ENCODE measurements around the gene CCDC201.

CCDC201 gene

GRCh38 chr7:45909561-45909960 lies 36.7 kb upstream of the CCDC201 start:
- no peaks in the 10 kb centered on the region for H3K4me1 Mint-ChIP-seq (ENCODE audit: low read depth)
- no peak overlapping the region for H3K4me3 Mint-ChIP-seq
- H3K27ac Mint-ChIP-seq: no peak overlapping the region
- peaks cover 8% of the 10 kb centered on the region for H3K27me3 Mint-ChIP-seq (ENCODE audit: low read depth)
- no peaks in the 10 kb centered on the region for H3K9me3 Mint-ChIP-seq
- H3K36me3 Mint-ChIP-seq (ENCODE audit: low read depth): no peaks in the 10 kb centered on the region

- no peaks in the 10 kb centered on the region for H3K4me1 Mint-ChIP-seq (ENCODE audit: low read depth)
- H3K36me3 Mint-ChIP-seq (ENCODE audit: low read depth): no peaks in the 10 kb centered on the region
- H3K9me3 Mint-ChIP-seq: no peaks in the 10 kb centered on the region
- H3K27ac Mint-ChIP-seq: no peak overlapping the region
- H3K27me3 Mint-ChIP-seq (ENCODE audit: low read depth): no peaks in the 10 kb centered on the region
- no peak overlapping the region for H3K4me3 Mint-ChIP-seq
These were observed 29.9 kb upstream of the CCDC201 start for GRCh38 chr7:45902820-45903219.

- peaks cover 3% of the 10 kb centered on the region for H3K27me3 Mint-ChIP-seq (ENCODE audit: low read depth)
- H3K36me3 Mint-ChIP-seq (ENCODE audit: low read depth): no peaks in the 10 kb centered on the region
- H3K4me1 Mint-ChIP-seq (ENCODE audit: low read depth): no peaks in the 10 kb centered on the region
- no peak overlapping the region for H3K4me3 Mint-ChIP-seq
- no peaks in the 10 kb centered on the region for H3K9me3 Mint-ChIP-seq
- no peak overlapping the region for H3K27ac Mint-ChIP-seq
These were observed 28.7 kb upstream of the CCDC201 start for GRCh38 chr7:45901566-45901965.

GRCh38 chr7:45898222-45898621 lies 25.3 kb upstream of the CCDC201 start:
- Mint-ChIP-seq H3K27me3 (ENCODE audit: low read depth) (peaks cover 9% of the 10 kb centered on the region), H3K4me3 (no peak overlapping the region), H3K9me3 (no peaks in the 10 kb centered on the region), H3K36me3 (ENCODE audit: low read depth) (no peaks in the 10 kb centered on the region), H3K4me1 (ENCODE audit: low read depth) (no peaks in the 10 kb centered on the region), H3K27ac (no peak overlapping the region)

- H3K9me3 Mint-ChIP-seq: no peaks in the 10 kb centered on the region
- no peak overlapping the region for H3K27ac Mint-ChIP-seq
- no peaks in the 10 kb centered on the region for H3K36me3 Mint-ChIP-seq (ENCODE audit: low read depth)
These were observed 24.3 kb upstream of the CCDC201 start for GRCh38 chr7:45897042-45897690.

GRCh38 chr7:45894665-45895062 lies 21.8 kb upstream of the CCDC201 start:
- Mint-ChIP-seq H3K9me3 (no peaks in the 10 kb centered on the region), H3K4me1 (ENCODE audit: low read depth) (no peaks in the 10 kb centered on the region), H3K36me3 (ENCODE audit: low read depth) (no peaks in the 10 kb centered on the region), H3K4me3 (no peak overlapping the region), H3K27ac (no peak overlapping the region), H3K27me3 (ENCODE audit: low read depth) (peaks cover 27% of the 10 kb centered on the region)

More at GRCh38 chr7:45897042-45897690, 24.3 kb upstream of the CCDC201 start:
- Mint-ChIP-seq H3K27me3 (ENCODE audit: low read depth) (peaks cover 9% of the 10 kb centered on the region), H3K4me3 (no peak overlapping the region), H3K4me1 (ENCODE audit: low read depth) (no peaks in the 10 kb centered on the region)

- Mint-ChIP-seq H3K4me1 (ENCODE audit: low read depth) (no peaks in the 10 kb centered on the region), H3K27me3 (ENCODE audit: low read depth) (peaks cover 32% of the 10 kb centered on the region), H3K27ac (no peak overlapping the region), H3K9me3 (no peaks in the 10 kb centered on the region), H3K4me3 (no peak overlapping the region), H3K36me3 (ENCODE audit: low read depth) (no peaks in the 10 kb centered on the region)
These were observed 21.2 kb upstream of the CCDC201 start for GRCh38 chr7:45893996-45894664.

- Mint-ChIP-seq H3K4me3 (no peak overlapping the region), H3K36me3 (ENCODE audit: low read depth) (no peaks in the 10 kb centered on the region), H3K27ac (no peak overlapping the region), H3K4me1 (ENCODE audit: low read depth) (no peaks in the 10 kb centered on the region), H3K27me3 (ENCODE audit: low read depth) (peaks cover 35% of the 10 kb centered on the region), H3K9me3 (no peaks in the 10 kb centered on the region)
These were observed 20.6 kb upstream of the CCDC201 start for GRCh38 chr7:45893374-45893995.

- no peaks in the 10 kb centered on the region for H3K9me3 Mint-ChIP-seq
- peaks cover 44% of the 10 kb centered on the region for H3K27me3 Mint-ChIP-seq (ENCODE audit: low read depth)
- H3K27ac Mint-ChIP-seq: no peak overlapping the region
- no peaks in the 10 kb centered on the region for H3K36me3 Mint-ChIP-seq (ENCODE audit: low read depth)
- H3K4me1 Mint-ChIP-seq (ENCODE audit: low read depth): no peaks in the 10 kb centered on the region
- H3K4me3 Mint-ChIP-seq: no peak overlapping the region
These were observed 19.6 kb upstream of the CCDC201 start for GRCh38 chr7:45892407-45893035.

- H3K9me3 Mint-ChIP-seq: no peaks in the 10 kb centered on the region
- no peak overlapping the region for H3K27ac Mint-ChIP-seq
- H3K27me3 Mint-ChIP-seq (ENCODE audit: low read depth): peaks cover 50% of the 10 kb centered on the region
These were observed 18.9 kb upstream of the CCDC201 start for GRCh38 chr7:45891462-45892402.

GRCh38 chr7:45890902-45891461 lies 18.1 kb upstream of the CCDC201 start:
- no peaks in the 10 kb centered on the region for H3K36me3 Mint-ChIP-seq (ENCODE audit: low read depth)
- H3K9me3 Mint-ChIP-seq: no peaks in the 10 kb centered on the region
- peaks cover 44% of the 10 kb centered on the region for H3K27me3 Mint-ChIP-seq (ENCODE audit: low read depth)
- no peak overlapping the region for H3K27ac Mint-ChIP-seq
- H3K4me1 Mint-ChIP-seq (ENCODE audit: low read depth): no peaks in the 10 kb centered on the region
- no peak overlapping the region for H3K4me3 Mint-ChIP-seq

More at GRCh38 chr7:45891462-45892402, 18.9 kb upstream of the CCDC201 start:
- no peak overlapping the region for H3K4me3 Mint-ChIP-seq
- H3K4me1 Mint-ChIP-seq (ENCODE audit: low read depth): no peaks in the 10 kb centered on the region
- no peaks in the 10 kb centered on the region for H3K36me3 Mint-ChIP-seq (ENCODE audit: low read depth)

- H3K36me3 Mint-ChIP-seq (ENCODE audit: low read depth): no peaks in the 10 kb centered on the region
- no peaks in the 10 kb centered on the region for H3K4me1 Mint-ChIP-seq (ENCODE audit: low read depth)
- no peak overlapping the region for H3K27ac Mint-ChIP-seq
- H3K27me3 Mint-ChIP-seq (ENCODE audit: low read depth): peaks cover 43% of the 10 kb centered on the region
- H3K4me3 Mint-ChIP-seq: no peak overlapping the region
- no peaks in the 10 kb centered on the region for H3K9me3 Mint-ChIP-seq
These were observed 17.4 kb upstream of the CCDC201 start for GRCh38 chr7:45890125-45890901.

- no peak overlapping the region for H3K4me3 Mint-ChIP-seq
These were observed 16.6 kb upstream of the CCDC201 start for GRCh38 chr7:45889367-45890067.

More at GRCh38 chr7:45889367-45890067, 16.6 kb upstream of the CCDC201 start:
- no peaks in the 10 kb centered on the region for H3K9me3 Mint-ChIP-seq
- H3K27me3 Mint-ChIP-seq (ENCODE audit: low read depth): peaks cover 43% of the 10 kb centered on the region
- H3K27ac Mint-ChIP-seq: no peak overlapping the region
- no peaks in the 10 kb centered on the region for H3K36me3 Mint-ChIP-seq (ENCODE audit: low read depth)
- no peaks in the 10 kb centered on the region for H3K4me1 Mint-ChIP-seq (ENCODE audit: low read depth)

Data from T-helper 1 cell treated with Interleukin-12 subunit alpha and Interleukin-12 subunit beta and Interleukin-4 antibody, amounts not matched to agents 30 μg/mL and 1 μg/mL, for 36 hours (primary cell).